Naive thymus-derived CD4-positive, alpha-beta T cell (primary cell): ENCODE results near the gene KLC1. TPM values are rescaled to one million over a fixed set of nuclear protein-coding genes. Genes with fewer than 3 reads are reported as not detected.

Experiments
- ATAC-seq: fragments of 150-1000 bp; cut with Tn5 transposase; 2 replicates; pipeline ENCODE4 v1.10.0; 2021; ENCODE audit warnings: mild to moderate bottlenecking, moderate library complexity
- CTCF ChIA-PET: fragments of 350-600 bp; sonication (Branson Sonifier 250); formaldehyde crosslinking; loops from one replicate; lab custom pipeline; 2021; ENCODE audit warnings: antibody characterized with exemption; lab: Charles Lee
- POLR2A ChIA-PET: fragments of 350-600 bp; sonication (Branson Sonifier 250); formaldehyde crosslinking; loops from one replicate; lab custom pipeline; 2021; ENCODE audit warnings: antibody characterized with exemption, inconsistent platforms; lab: Charles Lee
- DNase-seq, 9 donors: peaks; one replicate each; pipeline versions ENCODE4 v3.0.0 to v3.0.0-alpha.2; 2020 to 2022; ENCODE audit warnings: mixed read lengths in 1 of 9
- H3K27ac ChIP-seq: one replicate; pipeline ENCODE4 v1.7.0; 2013; ENCODE audit warnings: mild to moderate bottlenecking, low read depth, low read length, moderate library complexity
- H3K27me3 ChIP-seq, 2 donors: one replicate each; pipeline ENCODE4 v1.7.0; 2013; ENCODE audit warnings: low read length in 2 of 2, mild to moderate bottlenecking in 2 of 2, moderate library complexity in 2 of 2; ENCODE audit not compliant: control insufficient read depth in 2 of 2, insufficient read depth in 2 of 2
- H3K36me3 ChIP-seq, 3 experiments: 1 replicate in 2 of 3; 2 replicates in 1 of 3; pipeline ENCODE4 v1.7.0; 2013; ENCODE audit warnings: low read length in 3 of 3, mild to moderate bottlenecking in 3 of 3, moderate library complexity in 1 of 3; ENCODE audit not compliant: insufficient read depth in 3 of 3, control insufficient read depth in 2 of 3
- H3K4me1 ChIP-seq, 2 donors: one replicate each; pipeline ENCODE4 v1.7.0; 2013; ENCODE audit warnings: low read length in 2 of 2, mild to moderate bottlenecking in 2 of 2, moderate library complexity in 1 of 2; ENCODE audit not compliant: control insufficient read depth in 2 of 2, insufficient read depth in 2 of 2
- H3K4me3 ChIP-seq: 2 replicates; pipeline ENCODE4 v1.7.0; 2013; ENCODE audit warnings: mild to moderate bottlenecking, low read length
- H3K9me3 ChIP-seq, 3 experiments: 1 replicate in 2 of 3; 2 replicates in 1 of 3; pipeline ENCODE4 v1.7.0; 2013; ENCODE audit warnings: low read length in 3 of 3; ENCODE audit not compliant: control insufficient read depth in 2 of 3
- H3K27ac Mint-ChIP-seq, 9 donors: one replicate each; pipeline ENCODE4 v1.8.0; 2020 to 2022; ENCODE audit warnings: mixed read lengths in 9 of 9, mild to moderate bottlenecking in 8 of 9, moderate library complexity in 5 of 9, inconsistent platforms in 2 of 9
- H3K27me3 Mint-ChIP-seq, 5 donors: one replicate each; pipeline ENCODE4 v1.8.0; 2021 to 2022; ENCODE audit warnings: mixed read lengths in 5 of 5, mild to moderate bottlenecking in 1 of 5
- H3K36me3 Mint-ChIP-seq, 5 donors: one replicate each; pipeline ENCODE4 v1.8.0; 2020 to 2022; ENCODE audit warnings: mixed read lengths in 5 of 5, mild to moderate bottlenecking in 3 of 5, inconsistent platforms in 1 of 5
- H3K4me1 Mint-ChIP-seq, 7 donors: one replicate each; pipeline ENCODE4 v1.8.0; 2020 to 2022; ENCODE audit warnings: mixed read lengths in 7 of 7, mild to moderate bottlenecking in 3 of 7, inconsistent platforms in 1 of 7
- H3K4me3 Mint-ChIP-seq, 10 donors: one replicate each; pipeline ENCODE4 v1.8.0; 2020 to 2022; ENCODE audit warnings: mild to moderate bottlenecking in 10 of 10, mixed read lengths in 10 of 10, moderate library complexity in 6 of 10, inconsistent platforms in 2 of 10
- H3K9me3 Mint-ChIP-seq, 11 donors: one replicate each; pipeline ENCODE4 v1.8.0; 2020 to 2022; ENCODE audit warnings: mixed read lengths in 11 of 11, mild to moderate bottlenecking in 4 of 11, inconsistent platforms in 1 of 11, moderate library complexity in 1 of 11
- intact Hi-C, 2 donors: fragments of 100-400 bp; cut with micrococcal nuclease; formaldehyde crosslinking; loops; one replicate each; pipeline ENCODE4 v1.15.1; 2023
- polyA plus RNA-seq, 2 donors: library from polyadenylated mRNA; unstranded; fragments of 300-500 nt; fragmentation: Illumina TruSeq; gene quantifications; one replicate each; pipeline ENCODE4 v1.2.3, GENCODE V29; 2021
- total RNA-seq, 6 experiments: library from RNA in 5 of 6; stranded (reverse) in 5 of 6; gene quantifications; 1 replicate in 5 of 6; 2 replicates in 1 of 6; pipeline ENCODE4 v1.2.3 and lab custom pipeline; 2021 to 2026

KLC1 gene
- total and polyA plus RNA-seq, 7 experiments from 2014 or later, result 65.5 to 268 (median 161) TPM

GRCh38 chr14:103740991-103741689 lies 112.1 kb downstream of the KLC1 start:
- H3K4me1 ChIP-seq, result no peaks in the 10 kb centered on the region
- ATAC-seq (no peak), DNase-seq (no peak)
- H3K27ac ChIP-seq, result no peak overlapping the region
- H3K27ac Mint-ChIP-seq, result no peak overlapping the region
- H3K27me3 ChIP-seq, result no peaks in the 10 kb centered on the region
- intact Hi-C loops, result loop anchor here in 1 of 2 donors (10.0 kb wide), 1 partner anchor 56 kb away; no protein-coding TSS in a partner anchor
- H3K36me3 Mint-ChIP-seq, result peaks cover 0 to 28% (median 8%) of the 10 kb centered on the region in 5 donors
- no peak overlapping the region for H3K4me3 Mint-ChIP-seq
- POLR2A ChIA-PET, result no interaction called here
- H3K36me3 ChIP-seq, result peaks cover 0 to 58% (median 0%) of the 10 kb centered on the region in 3 experiments
- CTCF ChIA-PET, result no interaction called here
- no peaks in the 10 kb centered on the region for H3K9me3 ChIP-seq
- no peak overlapping the region for H3K4me3 ChIP-seq
- no peaks in the 10 kb centered on the region for H3K27me3 Mint-ChIP-seq
- peaks cover 0 to 1% (median 0%) of the 10 kb centered on the region in 11 donors for H3K9me3 Mint-ChIP-seq
- H3K4me1 Mint-ChIP-seq, result peaks cover 0 to 2% (median 0%) of the 10 kb centered on the region in 7 donors

- Histone ChIP-seq H3K9me3 (no peaks in the 10 kb centered on the region), H3K36me3 (peaks cover 0 to 54% (median 0%) of the 10 kb centered on the region in 3 experiments), H3K27me3 (no peaks in the 10 kb centered on the region), H3K4me3 (no peak overlapping the region), H3K27ac (no peak overlapping the region), H3K4me1 (peaks cover 0 to 1% of the 10 kb centered on the region in 2 donors)
- H3K27me3 Mint-ChIP-seq, result no peaks in the 10 kb centered on the region
- H3K4me1 Mint-ChIP-seq, result peaks cover 0 to 2% (median 0%) of the 10 kb centered on the region in 7 donors
- intact Hi-C loops, result loop anchor here in 1 of 2 donors (10.0 kb wide), 1 partner anchor 57 kb away; no protein-coding TSS in a partner anchor
- H3K4me3 Mint-ChIP-seq, result no peak overlapping the region
- DNase-seq, result no peak
- ChIA-PET POLR2A (no interaction called here), CTCF (no interaction called here)
- no peak overlapping the region for H3K27ac Mint-ChIP-seq
- peaks cover 0 to 31% (median 8%) of the 10 kb centered on the region in 5 donors for H3K36me3 Mint-ChIP-seq
- no peak for ATAC-seq
- H3K9me3 Mint-ChIP-seq, result peaks cover 0 to 1% (median 0%) of the 10 kb centered on the region in 11 donors
Observed at GRCh38 chr14:103741876-103742275, 112.9 kb downstream of the KLC1 start.

GRCh38 chr14:103742499-103743255 lies 113.7 kb downstream of the KLC1 start:
- peak overlapping the region in 1 of 9 donors; percentile 25 for H3K27ac Mint-ChIP-seq

GRCh38 chr14:103743691-103744090 lies 114.7 kb downstream of the KLC1 start:
- H3K36me3 Mint-ChIP-seq, result peaks cover 0 to 18% (median 0%) of the 10 kb centered on the region in 5 donors
- CTCF ChIA-PET, result no interaction called here

More at GRCh38 chr14:103742499-103743255, 113.7 kb downstream of the KLC1 start:
- no peak overlapping the region for H3K27ac ChIP-seq
- POLR2A ChIA-PET, result no interaction called here
- peaks cover under 1 to 9% of the 10 kb centered on the region in 2 donors for H3K4me1 ChIP-seq
- Mint-ChIP-seq H3K36me3 (peaks cover 0 to 28% (median 8%) of the 10 kb centered on the region in 5 donors), H3K9me3 (peaks cover 0 to 1% (median 0%) of the 10 kb centered on the region in 11 donors), H3K27me3 (no peaks in the 10 kb centered on the region), H3K4me1 (peaks cover 0 to 5% (median 0%) of the 10 kb centered on the region in 7 donors), H3K4me3 (no peak overlapping the region)
- peaks cover 0 to 46% (median 0%) of the 10 kb centered on the region in 3 experiments for H3K36me3 ChIP-seq
- ATAC-seq (no peak), DNase-seq (no peak)
- H3K27me3 ChIP-seq, result no peaks in the 10 kb centered on the region
- H3K9me3 ChIP-seq, result no peaks in the 10 kb centered on the region
- no peak overlapping the region for H3K4me3 ChIP-seq
- CTCF ChIA-PET, result no interaction called here
- intact Hi-C loops, result loop anchor here in 1 of 2 donors (10.0 kb wide), 1 partner anchor 58 kb away; no protein-coding TSS in a partner anchor

DNA sequence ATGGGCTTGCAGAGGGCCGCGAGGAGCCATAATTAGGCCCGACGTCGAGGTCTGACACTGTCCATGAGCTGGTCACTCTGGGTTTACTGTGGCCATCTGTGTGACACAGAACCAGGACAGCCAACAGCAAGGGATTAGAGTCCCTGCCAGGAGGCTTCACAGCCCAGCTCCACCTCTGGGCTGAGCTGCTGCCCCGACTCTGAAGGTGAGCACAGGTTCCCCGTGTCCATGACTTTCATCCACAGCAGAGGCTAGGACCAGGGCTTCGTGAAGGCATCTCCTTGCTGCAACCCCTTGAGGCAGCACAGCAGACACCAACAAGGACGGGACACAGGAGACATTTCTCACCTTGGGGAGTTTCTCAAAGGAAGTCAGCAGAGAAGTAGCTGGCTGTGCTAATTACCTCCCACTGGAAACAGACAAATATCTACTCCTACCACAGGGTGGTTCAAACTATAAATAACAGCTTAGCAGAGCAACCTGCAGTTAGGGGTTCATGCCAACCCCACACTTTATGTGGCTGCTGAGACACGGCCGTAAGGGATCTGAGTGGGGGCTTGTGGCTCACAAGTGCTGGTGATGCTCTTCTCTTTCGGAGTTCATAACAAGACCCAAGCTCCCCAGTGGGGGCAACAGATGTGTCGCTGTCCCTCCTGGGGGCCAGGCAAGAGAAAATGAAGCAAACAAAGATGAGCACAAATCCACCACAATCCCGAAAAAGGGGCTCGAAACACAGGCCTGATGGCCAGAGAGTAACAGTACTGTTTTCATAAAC lies 115.8 kb downstream of the KLC1 start:
- no peaks in the 10 kb centered on the region for H3K27me3 ChIP-seq
- peaks cover 12 to 22% of the 10 kb centered on the region in 2 donors for H3K4me1 ChIP-seq
- no peak for ATAC-seq
- no peaks in the 10 kb centered on the region for H3K9me3 ChIP-seq
- H3K36me3 ChIP-seq, result peaks cover 0 to 25% (median 0%) of the 10 kb centered on the region in 3 experiments
- ChIA-PET CTCF (interaction anchor here (0.9 kb wide), 1 partner anchor 12 kb away, joined by 3 read pairs; no protein-coding TSS in a partner anchor), POLR2A (no interaction called here)
- DNase-seq, result no peak
- H3K27ac Mint-ChIP-seq, result peak overlapping the region in 1 of 9 donors; percentile 36
- no peak overlapping the region for H3K27ac ChIP-seq
- H3K4me3 Mint-ChIP-seq, result no peak overlapping the region
- peaks cover 0 to 14% (median 0%) of the 10 kb centered on the region in 5 donors for H3K36me3 Mint-ChIP-seq
- intact Hi-C loops, result loop anchor here in 1 of 2 donors (10.0 kb wide), 1 partner anchor 60 kb away; no protein-coding TSS in a partner anchor
- no peaks in the 10 kb centered on the region for H3K27me3 Mint-ChIP-seq
- no peaks in the 10 kb centered on the region for H3K9me3 Mint-ChIP-seq
- peaks cover 0 to 20% (median 15%) of the 10 kb centered on the region in 7 donors for H3K4me1 Mint-ChIP-seq
- no peak overlapping the region for H3K4me3 ChIP-seq

More at GRCh38 chr14:103743691-103744090, 114.7 kb downstream of the KLC1 start:
- Histone ChIP-seq H3K4me1 (peaks cover 11 to 19% of the 10 kb centered on the region in 2 donors), H3K36me3 (peaks cover 0 to 36% (median 0%) of the 10 kb centered on the region in 3 experiments), H3K4me3 (no peak overlapping the region), H3K27ac (no peak overlapping the region), H3K9me3 (no peaks in the 10 kb centered on the region), H3K27me3 (no peaks in the 10 kb centered on the region)
- peaks cover 0 to 15% (median 8%) of the 10 kb centered on the region in 7 donors for H3K4me1 Mint-ChIP-seq
- POLR2A ChIA-PET, result no interaction called here
- intact Hi-C loops, result loop anchor here in 1 of 2 donors (10.0 kb wide), 1 partner anchor 59 kb away; no protein-coding TSS in a partner anchor
- H3K27me3 Mint-ChIP-seq, result no peaks in the 10 kb centered on the region
- H3K27ac Mint-ChIP-seq, result peak overlapping the region in 1 of 9 donors; percentile 76
- no peaks in the 10 kb centered on the region for H3K9me3 Mint-ChIP-seq
- H3K4me3 Mint-ChIP-seq, result no peak overlapping the region
- ATAC-seq (no peak), DNase-seq (no peak)

GRCh38 chr14:103745424-103745823 lies 116.4 kb downstream of the KLC1 start:
- Histone ChIP-seq H3K4me1 (peaks cover 12 to 22% of the 10 kb centered on the region in 2 donors), H3K9me3 (no peaks in the 10 kb centered on the region), H3K36me3 (peaks cover 0 to 19% (median 0%) of the 10 kb centered on the region in 3 experiments), H3K27ac (no peak overlapping the region), H3K27me3 (no peaks in the 10 kb centered on the region), H3K4me3 (no peak overlapping the region)
- H3K4me3 Mint-ChIP-seq, result no peak overlapping the region
- ChIA-PET POLR2A (no interaction called here), CTCF (interaction anchor here (0.9 kb wide), 1 partner anchor 13 kb away, joined by 3 read pairs; no protein-coding TSS in a partner anchor)
- DNase-seq, result no peak
- no peaks in the 10 kb centered on the region for H3K9me3 Mint-ChIP-seq
- intact Hi-C loops, result loop anchor here in 1 of 2 donors (10.0 kb wide), 1 partner anchor 61 kb away; no protein-coding TSS in a partner anchor
- H3K27me3 Mint-ChIP-seq, result no peaks in the 10 kb centered on the region
- H3K27ac Mint-ChIP-seq, result peak overlapping the region in 1 of 9 donors; percentile 36
- H3K36me3 Mint-ChIP-seq, result peaks cover 0 to 10% (median 0%) of the 10 kb centered on the region in 5 donors
- H3K4me1 Mint-ChIP-seq, result peaks cover 0 to 21% (median 17%) of the 10 kb centered on the region in 7 donors
- ATAC-seq, result no peak
